ENCODE measurements around the gene LRRC37B. TPM values are rescaled to one million over a fixed set of nuclear protein-coding genes. Genes with fewer than 3 reads are reported as not detected.
"Not testable (repeated sequence)": the region's sequence is repeated elsewhere in the genome, so short reads cannot be mapped to it uniquely, and the experiment has no call there.

Gene LRRC37B
- total and polyA plus RNA-seq, 9 donors, result 12.1 to 23.8 (median 19.2) TPM

DNA sequence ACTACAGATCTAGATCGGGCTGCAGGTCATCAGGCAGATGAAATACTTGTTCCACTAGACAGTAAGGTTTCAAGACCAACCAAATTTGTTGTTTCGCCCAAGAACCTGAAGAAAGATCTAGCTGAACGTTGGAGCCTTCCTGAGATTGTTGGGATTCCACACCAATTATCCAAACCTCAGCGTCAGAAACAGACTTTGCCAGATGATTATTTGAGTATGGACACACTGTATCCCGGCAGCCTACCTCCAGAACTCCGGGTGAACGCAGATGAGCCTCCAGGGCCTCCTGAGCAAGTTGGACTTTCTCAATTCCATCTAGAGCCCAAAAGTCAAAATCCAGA, 14.4 kb downstream of the LRRC37B start:
- no peak overlapping the region for H3K27ac ChIP-seq
- no peaks in the 10 kb centered on the region for H3K4me1 ChIP-seq (ENCODE audit: insufficient read depth)
- no peaks in the 10 kb centered on the region for H3K27me3 ChIP-seq
- intact Hi-C loops (cut with DNase I), result no loop called here
- WGBS, 3 donors, result 91 to 97% (median 95%) methylated on average over 7 of the region's 7 CpGs
- no peak for TF ChIP-seq CTCF (IDR thresholded peaks at IDR 0.05)
- no peak for TF ChIP-seq POLR2A (IDR thresholded peaks at IDR 0.05)
- TF ChIP-seq EP300 (IDR thresholded peaks at IDR 0.05), result no peak
- no peaks in the 10 kb centered on the region for H3K36me3 ChIP-seq
- no peak for DNase-seq
- H3K9me3 ChIP-seq, result no peaks in the 10 kb centered on the region
- no peak overlapping the region for H3K4me3 ChIP-seq

DNA sequence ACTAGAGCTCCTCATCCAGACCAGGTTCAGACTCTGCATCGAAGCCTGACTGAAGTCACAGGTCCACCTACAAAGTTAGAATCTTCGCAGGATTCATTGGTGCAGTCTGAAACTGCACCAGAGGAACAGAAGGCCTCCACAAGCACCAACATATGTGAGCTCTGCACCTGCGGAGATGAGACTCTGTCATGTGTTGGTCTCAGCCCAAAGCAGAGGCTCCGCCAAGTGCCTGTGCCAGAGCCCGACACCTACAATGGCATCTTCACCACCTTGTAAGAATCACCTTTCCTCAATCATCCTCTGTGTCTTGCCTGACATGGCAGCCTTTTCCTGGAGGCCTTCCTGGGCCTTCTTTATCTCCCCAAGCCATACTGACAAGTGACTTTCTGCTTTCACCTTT, 15.4 kb downstream of the LRRC37B start:
- H3K4me1 ChIP-seq (ENCODE audit: insufficient read depth); H3K9me3 ChIP-seq; H3K27me3 ChIP-seq; DNase-seq; H3K27ac ChIP-seq; H3K4me3 ChIP-seq; H3K36me3 ChIP-seq; intact Hi-C loops (cut with DNase I): not testable (repeated sequence)
- WGBS, 3 donors, result 88 to 98% (median 98%) methylated on average over 3 to 5 of the region's 5 CpGs

- H3K4me1 ChIP-seq (ENCODE audit: insufficient read depth); H3K36me3 ChIP-seq; H3K27me3 ChIP-seq; H3K27ac ChIP-seq; H3K4me3 ChIP-seq; H3K9me3 ChIP-seq; DNase-seq; intact Hi-C loops (cut with DNase I): not testable (repeated sequence)
- 90 to 92% (median 91%) methylated on average over 4 of the region's 4 CpGs for WGBS, 3 donors
These were observed 20.1 kb downstream of the LRRC37B start for GRCh38 chr17:32027271-32027670.

DNA sequence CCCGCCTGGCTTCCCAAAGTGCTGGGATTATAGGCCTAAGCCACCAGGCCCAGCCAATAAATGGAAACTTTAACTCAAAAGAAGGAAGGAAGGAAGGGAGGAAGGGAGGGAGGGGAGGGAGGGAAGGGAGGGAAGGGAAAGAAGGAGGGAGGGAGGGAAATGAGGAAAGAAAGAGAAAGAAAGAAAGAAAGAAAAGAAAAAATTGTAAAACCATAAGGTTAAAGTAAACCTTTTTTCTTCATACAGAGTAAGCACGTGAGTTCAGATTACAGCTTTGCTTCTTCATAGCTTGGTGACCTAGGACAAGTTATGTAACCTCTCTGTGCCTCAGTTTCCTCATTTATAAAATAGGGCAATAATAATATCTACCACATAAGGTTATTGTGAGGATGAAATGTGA, 26.0 kb downstream of the LRRC37B start:
- no peak for TF ChIP-seq POLR2A (IDR thresholded peaks at IDR 0.05)
- no peak for TF ChIP-seq EP300 (IDR thresholded peaks at IDR 0.05)
- TF ChIP-seq CTCF (IDR thresholded peaks at IDR 0.05), result no peak
- Histone ChIP-seq H3K9me3 (no peaks in the 10 kb centered on the region), H3K4me1 (ENCODE audit: insufficient read depth) (no peaks in the 10 kb centered on the region), H3K4me3 (no peak overlapping the region), H3K27ac (no peak overlapping the region), H3K36me3 (no peaks in the 10 kb centered on the region), H3K27me3 (no peaks in the 10 kb centered on the region)
- DNase-seq, result no peak
- intact Hi-C loops (cut with DNase I), result no loop called here
- WGBS, 3 donors, result 97 to 99% (median 98%) methylated on average over 2 of the region's 2 CpGs

DNA sequence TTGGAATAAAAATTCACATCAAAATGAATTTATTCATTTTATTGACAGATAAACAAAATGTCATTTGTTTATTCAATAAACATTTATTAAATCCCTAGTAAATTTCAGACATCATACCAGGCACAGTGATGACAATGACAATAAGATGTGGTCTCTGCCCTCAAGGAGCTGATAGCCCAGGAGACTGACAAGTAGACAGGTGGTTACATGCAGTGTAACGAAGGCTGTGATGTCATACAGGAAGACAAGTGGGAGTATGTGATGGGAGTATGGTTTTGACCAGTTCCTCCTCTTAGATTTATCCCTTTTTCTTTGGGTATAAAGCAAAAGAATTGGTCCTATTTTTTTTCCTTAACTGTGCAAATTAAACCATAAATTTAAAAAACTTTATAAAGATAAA, 26.6 kb downstream of the LRRC37B start:
- H3K9me3 ChIP-seq; H3K4me1 ChIP-seq (ENCODE audit: insufficient read depth); intact Hi-C loops (cut with DNase I); DNase-seq; H3K36me3 ChIP-seq; H3K4me3 ChIP-seq; H3K27me3 ChIP-seq; H3K27ac ChIP-seq: not testable (repeated sequence)
- WGBS, 3 donors, result 85 to 96% (median 96%) methylated on average over 1 of the region's 1 CpG

- H3K4me3 ChIP-seq; H3K27ac ChIP-seq; H3K4me1 ChIP-seq (ENCODE audit: insufficient read depth); H3K27me3 ChIP-seq; H3K9me3 ChIP-seq; H3K36me3 ChIP-seq; intact Hi-C loops (cut with DNase I); DNase-seq: not testable (repeated sequence)
- WGBS, 3 donors, result 93 to 95% (median 93%) methylated on average over 17 of the region's 17 CpGs
These were observed 33.1 kb downstream of the LRRC37B start for GRCh38 chr17:32040246-32040645.

- H3K4me1 ChIP-seq (ENCODE audit: insufficient read depth); H3K36me3 ChIP-seq; intact Hi-C loops (cut with DNase I); H3K27me3 ChIP-seq; H3K4me3 ChIP-seq; DNase-seq; H3K27ac ChIP-seq; H3K9me3 ChIP-seq: not testable (repeated sequence)
- 91 to 93% (median 92%) methylated on average over 6 to 19 of the region's 19 CpGs for WGBS, 3 donors
These were observed 34.2 kb downstream of the LRRC37B start for GRCh38 chr17:32041306-32041875.

DNA sequence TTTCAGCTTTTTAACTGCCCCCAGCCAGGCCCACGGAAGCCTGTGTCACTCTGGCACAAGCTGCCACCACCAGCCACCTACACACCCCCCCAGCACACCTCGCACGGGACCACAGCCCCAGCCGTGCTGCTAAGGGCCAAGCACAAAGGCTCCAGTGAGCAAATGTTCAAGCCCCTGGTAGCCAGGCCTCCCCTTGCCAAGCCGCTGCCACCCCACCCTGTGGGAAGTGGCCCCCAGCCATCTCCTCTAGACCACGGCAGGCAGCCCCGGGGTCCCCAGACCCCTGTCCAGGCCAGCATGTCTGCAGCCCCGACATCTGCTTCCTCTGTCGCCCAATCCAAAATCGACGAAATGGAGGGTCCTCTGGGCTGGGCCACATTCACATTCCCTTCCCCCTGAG, 35.1 kb downstream of the LRRC37B start:
- H3K4me1 ChIP-seq (ENCODE audit: insufficient read depth); H3K9me3 ChIP-seq; H3K4me3 ChIP-seq; H3K27ac ChIP-seq; DNase-seq; intact Hi-C loops (cut with DNase I); H3K36me3 ChIP-seq; H3K27me3 ChIP-seq: not testable (repeated sequence)
- WGBS, 3 donors, result 93 to 94% (median 93%) methylated on average over 10 to 11 of the region's 11 CpGs

DNA sequence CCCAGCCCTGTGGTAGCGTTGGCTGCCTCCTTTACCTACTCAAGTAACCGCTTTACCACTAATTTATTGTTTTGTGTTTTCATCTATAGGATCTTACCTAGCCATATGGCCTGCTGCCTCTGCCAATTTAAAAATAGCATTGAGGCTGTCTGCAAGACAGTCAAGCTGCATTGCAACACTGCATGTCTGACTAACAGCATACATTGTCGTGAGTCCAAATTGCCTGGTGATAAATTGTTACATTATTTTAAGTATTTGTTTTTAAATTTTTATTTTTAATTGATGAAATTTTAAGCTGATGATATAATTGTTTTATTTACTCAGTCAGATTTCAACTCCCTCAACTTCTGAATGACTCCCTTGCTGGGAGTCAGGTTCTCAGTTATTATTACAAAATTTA, 38.4 kb downstream of the LRRC37B start:
- H3K27me3 ChIP-seq; intact Hi-C loops (cut with DNase I); H3K4me1 ChIP-seq (ENCODE audit: insufficient read depth); H3K27ac ChIP-seq; DNase-seq; H3K4me3 ChIP-seq; H3K36me3 ChIP-seq; H3K9me3 ChIP-seq: not testable (repeated sequence)
- WGBS, 3 donors, result 79 to 86% (median 83%) methylated on average over 3 of the region's 3 CpGs

GRCh38 chr17:32047663-32048062, 40.5 kb downstream of the LRRC37B start:
- H3K27me3 ChIP-seq; H3K9me3 ChIP-seq; H3K27ac ChIP-seq; H3K4me1 ChIP-seq (ENCODE audit: insufficient read depth); intact Hi-C loops (cut with DNase I); H3K36me3 ChIP-seq; DNase-seq; H3K4me3 ChIP-seq: not testable (repeated sequence)
- WGBS, 3 donors, result 89 to 93% (median 91%) methylated on average over 6 of the region's 6 CpGs

Measured in ovary (tissue), 9 donors.